ENCODE results near the gene MACROD2.

MACROD2 gene

GRCh38 chr20:14838663-14839628 is 843.6 kb downstream of the MACROD2 start:
- no peak for DNase-seq

- DNase-seq, result no peak
These were observed 850.2 kb downstream of the MACROD2 start for GRCh38 chr20:14845199-14846160.

DNA sequence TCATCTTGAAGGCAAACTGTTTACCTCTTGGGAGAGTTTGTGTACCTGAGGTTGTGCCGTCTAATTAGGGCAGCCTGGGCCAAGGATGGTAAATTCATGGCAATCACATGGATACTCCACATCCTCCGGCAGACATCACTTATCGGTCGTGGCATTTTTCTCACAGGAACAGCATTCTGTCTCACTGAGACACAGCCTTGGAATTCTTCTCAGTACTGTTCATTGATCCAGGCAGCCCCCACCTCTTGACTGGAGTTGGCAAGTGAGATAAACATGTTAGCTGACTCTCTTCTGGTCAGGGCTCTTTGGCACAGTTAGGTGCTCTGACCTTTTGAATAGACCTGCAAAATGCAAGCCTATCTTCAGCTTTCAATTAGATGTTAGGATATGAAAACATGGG is 853.5 kb downstream of the MACROD2 start:
- DNase-seq, result no peak

- no peak for DNase-seq
These were observed 857.8 kb downstream of the MACROD2 start for GRCh38 chr20:14853079-14853478.

DNA sequence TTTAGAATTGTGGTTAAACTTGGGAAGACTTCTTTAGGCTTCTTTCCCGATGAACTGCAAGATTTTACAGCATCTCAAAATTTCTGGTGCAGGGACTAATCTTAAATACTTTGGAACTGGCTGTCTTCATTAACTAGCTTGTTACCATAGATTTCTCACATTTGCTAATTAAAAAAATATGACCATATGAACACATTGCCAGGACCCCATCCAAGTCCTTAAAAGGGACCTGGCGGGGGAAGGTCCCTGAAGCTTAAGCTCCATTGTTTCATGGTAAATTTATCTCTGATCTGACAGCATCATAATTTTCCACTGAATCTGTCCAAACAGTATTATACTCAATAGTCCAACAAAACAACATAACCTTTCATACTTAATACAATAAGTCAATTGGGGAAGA is 859.9 kb downstream of the MACROD2 start:
- DNase-seq, result no peak

- DNase-seq, result no peak
These were observed 864.3 kb downstream of the MACROD2 start for GRCh38 chr20:14859627-14860026.

- DNase-seq, result no peak
These were observed 865.1 kb downstream of the MACROD2 start for GRCh38 chr20:14860410-14860814.

DNA sequence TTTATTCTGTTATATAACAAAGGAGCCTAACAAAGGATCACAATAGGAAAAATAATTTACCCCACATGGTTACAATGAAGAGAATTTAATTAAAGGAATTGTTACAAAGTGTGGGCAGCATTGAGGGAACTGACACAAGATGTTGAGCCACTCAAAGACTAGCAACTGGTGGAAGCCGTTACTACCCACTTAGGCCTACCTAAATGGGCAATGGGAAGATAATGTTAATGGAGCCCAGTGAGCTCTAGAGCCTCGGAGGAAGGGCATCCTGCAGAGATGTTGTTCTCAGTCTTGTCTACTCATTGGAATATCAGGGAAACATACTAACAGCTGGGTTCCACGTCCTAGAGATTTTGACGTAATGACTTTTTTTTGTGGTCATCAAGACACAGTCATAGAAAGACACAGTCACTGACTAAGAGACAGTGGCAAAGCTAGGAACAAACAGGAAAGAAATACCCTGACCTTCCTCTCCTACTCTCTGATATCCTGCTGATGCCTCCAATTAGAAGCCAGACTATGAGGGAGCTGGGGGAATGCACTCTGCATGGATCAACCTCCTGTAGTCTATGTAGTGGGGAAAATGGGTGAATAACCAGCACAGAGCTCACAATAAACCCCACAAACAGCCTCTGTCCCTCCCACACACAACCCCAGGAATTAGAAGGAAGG is 865.8 kb downstream of the MACROD2 start:
- no peak for DNase-seq

GRCh38 chr20:14865169-14865568 is 869.9 kb downstream of the MACROD2 start:
- DNase-seq, result no peak

DNA sequence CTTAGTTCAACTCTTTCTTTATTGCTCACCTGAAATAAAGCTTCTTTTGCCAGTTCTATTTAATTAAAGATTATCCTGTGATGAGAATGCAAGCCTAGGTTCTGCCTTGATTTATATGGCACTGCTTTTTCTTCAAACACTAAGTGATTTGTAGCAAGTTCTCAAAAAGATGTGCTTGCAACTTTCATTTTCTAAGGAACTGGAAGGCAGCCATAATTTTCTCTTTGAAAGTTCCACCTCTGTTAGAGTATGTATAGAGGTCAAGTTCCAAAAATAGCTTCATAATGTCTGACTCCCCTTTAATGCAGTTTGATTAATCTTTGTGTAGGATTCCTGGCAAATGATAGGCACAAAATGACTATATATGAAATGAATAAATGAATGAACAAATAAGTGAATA is 870.4 kb downstream of the MACROD2 start:
- DNase-seq, result no peak

DNA sequence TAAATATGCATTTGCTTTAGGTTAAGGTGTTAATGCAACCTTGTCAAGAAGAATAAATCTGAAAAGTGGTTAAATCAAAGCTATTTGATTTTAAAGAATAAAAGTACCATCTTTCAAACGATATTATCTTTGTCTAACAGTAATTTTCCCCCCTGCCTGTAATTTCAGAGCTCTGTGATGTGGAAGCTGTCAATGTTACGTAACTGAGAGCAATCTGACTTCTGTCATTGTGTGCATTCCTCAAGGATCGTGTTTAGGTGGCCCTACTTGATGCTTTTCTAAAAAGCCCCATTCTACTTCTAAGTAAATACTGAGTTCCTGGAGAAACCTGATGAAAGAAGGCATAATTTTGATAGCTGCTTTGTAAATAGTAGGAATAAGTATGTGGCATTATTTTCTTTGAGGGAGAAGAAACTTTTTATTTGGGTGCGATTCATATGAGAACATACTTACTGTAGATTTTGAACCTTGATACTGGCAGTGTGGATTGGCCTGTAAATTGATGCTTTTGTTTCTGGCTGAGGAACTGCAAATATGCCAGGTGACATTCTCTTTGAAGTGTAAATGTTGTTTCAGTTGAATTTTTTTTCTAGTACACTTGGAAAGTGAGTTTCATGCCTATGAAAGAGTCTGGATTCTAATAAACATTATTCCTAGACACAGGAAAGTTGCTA is 871.7 kb downstream of the MACROD2 start:
- no peak for DNase-seq

DNA sequence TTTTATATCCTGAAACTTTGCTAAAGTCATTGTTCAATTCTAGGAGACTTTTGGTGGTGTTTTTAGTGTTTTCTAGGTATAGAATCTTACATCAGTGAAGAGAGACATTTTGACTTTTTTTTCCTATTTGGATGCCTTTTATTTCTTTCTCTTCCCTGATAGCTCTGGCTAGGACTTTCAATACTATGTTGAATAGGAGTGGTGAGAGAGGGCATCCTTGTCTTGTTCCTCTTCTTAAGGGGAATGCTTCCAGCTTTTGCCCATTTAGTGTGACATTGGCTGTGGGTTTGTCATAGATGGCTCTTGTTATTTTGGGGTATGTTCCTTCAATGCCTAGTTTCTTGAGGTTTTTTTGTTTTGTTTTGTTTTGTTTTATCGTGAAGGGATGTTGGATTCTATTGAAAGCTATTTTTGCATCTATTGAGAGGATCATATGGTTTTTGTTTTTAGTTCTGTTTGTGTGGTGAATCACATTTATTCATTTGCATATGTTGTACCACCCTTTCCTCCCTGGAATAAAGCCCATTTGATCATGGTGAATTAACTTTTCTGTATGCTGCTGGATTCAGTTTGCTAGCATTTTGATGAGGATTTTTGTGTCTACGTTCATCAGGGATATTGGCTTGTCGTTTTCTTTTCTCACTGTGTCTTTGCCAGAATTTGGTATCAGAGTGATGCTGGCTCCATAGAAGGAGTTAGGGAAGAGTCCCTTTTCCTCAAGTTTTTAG is 882.1 kb downstream of the MACROD2 start:
- DNase-seq, result no peak

DNA sequence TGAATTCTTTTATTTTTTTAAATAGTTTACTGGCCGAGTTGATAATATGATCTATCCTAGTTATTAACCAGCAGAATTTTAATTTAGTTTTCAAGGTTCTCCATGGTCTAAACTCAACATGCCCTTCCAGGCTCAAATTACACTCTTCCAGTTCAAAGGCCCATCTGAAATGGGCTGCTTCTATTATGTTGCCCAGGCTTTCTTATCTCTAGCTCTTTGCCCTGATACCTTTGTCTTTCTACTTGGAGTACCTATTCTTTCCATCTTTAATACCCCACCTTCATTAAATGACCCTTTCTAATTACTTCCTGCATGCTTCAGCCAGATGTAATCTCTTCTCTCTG is 883.3 kb downstream of the MACROD2 start:
- no peak for DNase-seq

DNA sequence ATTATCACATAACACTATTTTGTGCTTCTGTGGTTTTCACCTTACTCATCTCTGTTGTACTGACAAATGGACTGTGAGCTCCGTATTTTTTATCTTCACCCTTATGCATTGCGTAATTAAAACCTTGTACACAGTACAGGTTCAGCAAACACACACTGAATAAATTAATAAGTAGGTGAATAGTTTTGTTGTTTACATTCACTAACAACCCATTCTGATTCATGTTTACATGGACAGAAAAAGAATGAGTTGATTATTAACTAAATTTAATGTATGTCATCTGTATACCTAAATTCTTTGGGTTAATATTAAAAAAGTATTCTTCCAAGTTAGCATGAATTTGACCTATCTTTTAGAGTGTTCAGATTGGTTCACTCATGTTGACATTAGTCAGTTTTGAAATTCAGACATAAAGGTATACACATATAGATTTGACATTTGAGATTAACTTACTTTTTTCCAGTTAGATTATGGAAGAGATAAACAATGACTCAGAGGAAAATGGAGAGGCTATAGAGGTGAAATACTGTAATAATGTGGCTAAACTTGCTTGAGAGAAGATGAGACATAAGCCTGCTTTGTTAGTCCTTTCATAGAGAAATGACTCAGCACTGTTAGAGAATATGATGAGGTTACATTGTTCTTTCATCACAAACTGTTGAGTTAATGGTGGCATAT is 883.8 kb downstream of the MACROD2 start:
- no peak for DNase-seq

DNA sequence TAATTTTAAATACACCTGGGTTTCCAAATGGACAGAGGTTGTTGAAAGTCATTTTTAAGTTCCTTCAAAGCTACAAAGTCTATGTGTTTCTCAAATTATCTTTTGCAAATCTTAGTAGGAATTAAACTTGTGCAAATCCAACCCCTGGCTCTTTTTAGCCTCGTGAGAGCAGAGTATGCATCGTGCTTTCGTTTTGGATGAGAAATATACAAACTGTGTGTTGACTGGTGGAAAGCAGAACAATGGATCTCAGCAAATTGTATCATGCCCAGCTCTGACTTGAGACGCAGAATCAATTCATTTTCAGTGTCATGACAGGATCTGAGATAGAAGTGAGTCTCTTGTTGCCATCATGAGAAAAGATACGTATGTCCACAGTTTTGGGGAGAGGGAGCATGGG is 884.5 kb downstream of the MACROD2 start:
- no peak for DNase-seq

- no peak for DNase-seq
These were observed 886.2 kb downstream of the MACROD2 start for GRCh38 chr20:14881518-14881917.

- no peak for DNase-seq
These were observed 886.8 kb downstream of the MACROD2 start for GRCh38 chr20:14882157-14882556.

DNA sequence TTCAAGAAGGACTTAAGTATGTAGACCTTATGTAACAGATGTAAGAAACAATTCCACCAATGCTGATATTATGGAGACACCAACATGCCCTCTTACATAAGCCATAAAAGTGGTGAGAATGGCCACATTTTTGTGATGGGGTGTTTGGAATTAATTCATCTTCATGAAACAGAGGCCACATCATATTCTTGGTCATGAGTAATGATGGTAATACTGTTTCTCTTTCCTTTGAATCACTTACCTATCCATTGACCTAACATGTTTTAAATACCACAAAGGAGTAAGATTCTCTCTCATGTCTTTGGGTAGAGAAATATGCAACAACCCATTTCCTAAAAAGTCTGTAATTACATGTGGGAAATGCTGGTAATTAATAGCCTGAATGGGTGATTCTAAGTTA is 887.5 kb downstream of the MACROD2 start:
- no peak for DNase-seq

DNA sequence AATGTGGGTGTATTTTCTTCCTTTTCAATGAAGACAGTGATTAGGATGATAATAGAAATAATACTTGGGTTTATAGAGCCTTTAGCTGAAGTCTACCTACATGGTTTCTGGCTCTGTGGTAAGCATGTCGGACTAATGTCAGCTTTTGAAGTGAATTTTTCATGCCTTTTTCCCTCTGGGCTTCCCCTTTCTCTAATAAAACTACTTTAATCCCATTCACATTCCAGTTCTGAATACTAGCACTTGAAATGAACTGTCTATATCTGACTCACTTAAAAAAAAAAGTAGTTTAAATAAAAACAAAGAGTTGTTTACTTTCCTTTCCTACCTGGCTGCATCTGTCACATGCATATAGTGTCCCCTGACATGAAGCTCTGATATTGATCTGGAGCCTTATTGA is 888.0 kb downstream of the MACROD2 start:
- no peak for DNase-seq

DNA sequence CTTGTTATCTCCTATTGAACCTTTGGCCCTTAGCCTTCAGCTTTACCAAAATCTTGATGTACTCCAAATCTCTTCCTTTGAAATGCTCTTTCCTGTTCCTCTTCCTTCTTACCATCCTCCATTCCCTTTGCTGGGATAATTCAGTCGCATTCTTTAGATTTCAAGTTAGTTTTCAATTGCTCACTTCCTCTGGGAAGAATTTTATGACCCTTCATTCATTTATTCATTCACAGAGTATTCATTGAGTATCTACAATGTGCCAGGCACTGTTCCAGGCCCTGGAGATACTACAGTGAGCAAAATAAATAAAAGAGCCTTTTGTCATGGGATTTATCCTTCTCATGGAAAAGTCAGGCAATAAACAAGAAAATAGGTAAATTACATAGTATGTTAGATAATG is 890.3 kb downstream of the MACROD2 start:
- no peak for DNase-seq

GRCh38 chr20:14888134-14888533 is 892.8 kb downstream of the MACROD2 start:
- DNase-seq, result no peak
